ENCODE data around the gene ZNF646. TPM values are rescaled to one million over a fixed set of nuclear protein-coding genes. Genes with fewer than 3 reads are reported as not detected.

Gene ZNF646
- total and polyA plus RNA-seq, 2 of the 13 experiments (the other 11 are each of a cell fraction or from before 2014, with no cell fraction given): 3.4 to 10.9 TPM

DNA sequence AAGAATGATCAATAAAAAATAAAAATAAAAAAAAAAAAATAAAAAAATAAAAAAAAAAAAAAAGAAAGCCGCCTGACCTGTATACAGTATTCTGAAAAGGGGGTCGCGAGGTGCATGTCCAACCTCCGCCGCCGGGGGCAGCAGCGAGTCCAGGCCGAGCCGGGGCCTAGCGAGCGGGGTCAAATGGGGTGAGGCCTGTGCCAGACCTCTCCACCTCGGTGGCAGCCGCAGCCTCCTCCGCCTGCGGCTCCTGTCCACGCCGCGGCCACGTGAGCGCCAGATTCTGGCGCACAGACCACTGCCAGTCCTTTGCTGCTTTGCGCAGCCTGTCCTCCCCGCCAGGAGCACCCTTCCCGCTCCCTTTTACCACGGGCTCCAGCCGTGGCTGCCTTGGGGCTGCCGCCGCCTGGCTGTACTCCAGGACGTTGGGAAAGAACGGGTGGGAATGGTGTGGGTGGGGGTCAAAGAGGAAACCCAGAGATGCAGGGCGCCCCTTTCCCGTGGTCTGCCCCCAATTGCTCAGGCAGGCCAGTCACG, 31.5 kb downstream of the ZNF646 start (continued):
- TF ChIP-seq, protein P1, sequence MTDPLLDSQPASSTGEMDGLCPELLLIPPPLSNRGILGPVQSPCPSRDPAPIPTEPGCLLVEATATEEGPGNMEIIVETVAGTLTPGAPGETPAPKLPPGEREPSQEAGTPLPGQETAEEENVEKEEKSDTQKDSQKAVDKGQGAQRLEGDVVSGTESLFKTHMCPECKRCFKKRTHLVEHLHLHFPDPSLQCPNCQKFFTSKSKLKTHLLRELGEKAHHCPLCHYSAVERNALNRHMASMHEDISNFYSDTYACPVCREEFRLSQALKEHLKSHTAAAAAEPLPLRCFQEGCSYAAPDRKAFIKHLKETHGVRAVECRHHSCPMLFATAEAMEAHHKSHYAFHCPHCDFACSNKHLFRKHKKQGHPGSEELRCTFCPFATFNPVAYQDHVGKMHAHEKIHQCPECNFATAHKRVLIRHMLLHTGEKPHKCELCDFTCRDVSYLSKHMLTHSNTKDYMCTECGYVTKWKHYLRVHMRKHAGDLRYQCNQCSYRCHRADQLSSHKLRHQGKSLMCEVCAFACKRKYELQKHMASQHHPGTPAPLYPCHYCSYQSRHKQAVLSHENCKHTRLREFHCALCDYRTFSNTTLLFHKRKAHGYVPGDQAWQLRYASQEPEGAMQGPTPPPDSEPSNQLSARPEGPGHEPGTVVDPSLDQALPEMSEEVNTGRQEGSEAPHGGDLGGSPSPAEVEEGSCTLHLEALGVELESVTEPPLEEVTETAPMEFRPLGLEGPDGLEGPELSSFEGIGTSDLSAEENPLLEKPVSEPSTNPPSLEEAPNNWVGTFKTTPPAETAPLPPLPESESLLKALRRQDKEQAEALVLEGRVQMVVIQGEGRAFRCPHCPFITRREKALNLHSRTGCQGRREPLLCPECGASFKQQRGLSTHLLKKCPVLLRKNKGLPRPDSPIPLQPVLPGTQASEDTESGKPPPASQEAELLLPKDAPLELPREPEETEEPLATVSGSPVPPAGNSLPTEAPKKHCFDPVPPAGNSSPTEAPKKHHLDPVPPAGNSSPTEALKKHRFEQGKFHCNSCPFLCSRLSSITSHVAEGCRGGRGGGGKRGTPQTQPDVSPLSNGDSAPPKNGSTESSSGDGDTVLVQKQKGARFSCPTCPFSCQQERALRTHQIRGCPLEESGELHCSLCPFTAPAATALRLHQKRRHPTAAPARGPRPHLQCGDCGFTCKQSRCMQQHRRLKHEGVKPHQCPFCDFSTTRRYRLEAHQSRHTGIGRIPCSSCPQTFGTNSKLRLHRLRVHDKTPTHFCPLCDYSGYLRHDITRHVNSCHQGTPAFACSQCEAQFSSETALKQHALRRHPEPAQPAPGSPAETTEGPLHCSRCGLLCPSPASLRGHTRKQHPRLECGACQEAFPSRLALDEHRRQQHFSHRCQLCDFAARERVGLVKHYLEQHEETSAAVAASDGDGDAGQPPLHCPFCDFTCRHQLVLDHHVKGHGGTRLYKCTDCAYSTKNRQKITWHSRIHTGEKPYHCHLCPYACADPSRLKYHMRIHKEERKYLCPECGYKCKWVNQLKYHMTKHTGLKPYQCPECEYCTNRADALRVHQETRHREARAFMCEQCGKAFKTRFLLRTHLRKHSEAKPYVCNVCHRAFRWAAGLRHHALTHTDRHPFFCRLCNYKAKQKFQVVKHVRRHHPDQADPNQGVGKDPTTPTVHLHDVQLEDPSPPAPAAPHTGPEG (CRISPR knock-in tag; IDR thresholded peaks at IDR 0.05): peak; percentile 89; the same call in 1 of the 2 replicates
- TF ChIP-seq NKX3-1 (CRISPR knock-in tag; IDR thresholded peaks at IDR 0.05) (peak; percentile 94; the same call in 1 of the 2 replicates), SP140L (CRISPR knock-in tag; IDR thresholded peaks at IDR 0.05; ENCODE audit: borderline replicate concordance) (peak; percentile 54; the same call in 1 of the 2 replicates), KDM3A (CRISPR knock-in tag; IDR thresholded peaks at IDR 0.05; ENCODE audit: low read depth) (peak; percentile 98; the same call in 1 of the 2 replicates), CENPX (CRISPR knock-in tag; IDR thresholded peaks at IDR 0.05) (no peak), SMYD3 (CRISPR knock-in tag; IDR thresholded peaks at IDR 0.05) (peak; percentile 92), ETV5 (CRISPR knock-in tag; IDR thresholded peaks at IDR 0.05; ENCODE audit: borderline replicate concordance) (peak; percentile 82), ZNF720 (CRISPR knock-in tag; IDR thresholded peaks at IDR 0.05) (no peak; the same call in 1 of the 2 replicates), AHDC1 (CRISPR knock-in tag; IDR thresholded peaks at IDR 0.05; ENCODE audit: borderline replicate concordance) (peak; percentile 90), FOXK2 (IDR thresholded peaks at IDR 0.05) (no peak), ZNF740 (CRISPR knock-in tag; IDR thresholded peaks at IDR 0.05) (peak; percentile 80), ZNF570 (CRISPR knock-in tag; IDR thresholded peaks at IDR 0.05; ENCODE audit: borderline replicate concordance) (no peak), ARNTL (CRISPR knock-in tag; IDR thresholded peaks at IDR 0.05) (peak; percentile 98), PHB2 (IDR thresholded peaks at IDR 0.05; ENCODE audit: partially characterized antibody) (no peak)
- TF ChIP-seq, protein P2, sequence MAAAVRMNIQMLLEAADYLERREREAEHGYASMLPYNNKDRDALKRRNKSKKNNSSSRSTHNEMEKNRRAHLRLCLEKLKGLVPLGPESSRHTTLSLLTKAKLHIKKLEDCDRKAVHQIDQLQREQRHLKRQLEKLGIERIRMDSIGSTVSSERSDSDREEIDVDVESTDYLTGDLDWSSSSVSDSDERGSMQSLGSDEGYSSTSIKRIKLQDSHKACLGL (CRISPR knock-in tag; IDR thresholded peaks at IDR 0.05): peak; percentile 96
